C4-2B (cell line): ENCODE results near the gene NDUFA3.

Source experiments
- ZFX ChIP-seq: fragments of 450-650 bp; IDR thresholded peaks from 2 replicates; pipeline ENCODE4 v1.6.1; 2017
- TF ChIP-seq, protein P1 (sequence below): fragments of 450-650 bp; conservative IDR thresholded peaks from 2 replicates; pipeline ENCODE4 v1.5.1; 2017; ENCODE audit warnings: mild to moderate bottlenecking

DNA sequence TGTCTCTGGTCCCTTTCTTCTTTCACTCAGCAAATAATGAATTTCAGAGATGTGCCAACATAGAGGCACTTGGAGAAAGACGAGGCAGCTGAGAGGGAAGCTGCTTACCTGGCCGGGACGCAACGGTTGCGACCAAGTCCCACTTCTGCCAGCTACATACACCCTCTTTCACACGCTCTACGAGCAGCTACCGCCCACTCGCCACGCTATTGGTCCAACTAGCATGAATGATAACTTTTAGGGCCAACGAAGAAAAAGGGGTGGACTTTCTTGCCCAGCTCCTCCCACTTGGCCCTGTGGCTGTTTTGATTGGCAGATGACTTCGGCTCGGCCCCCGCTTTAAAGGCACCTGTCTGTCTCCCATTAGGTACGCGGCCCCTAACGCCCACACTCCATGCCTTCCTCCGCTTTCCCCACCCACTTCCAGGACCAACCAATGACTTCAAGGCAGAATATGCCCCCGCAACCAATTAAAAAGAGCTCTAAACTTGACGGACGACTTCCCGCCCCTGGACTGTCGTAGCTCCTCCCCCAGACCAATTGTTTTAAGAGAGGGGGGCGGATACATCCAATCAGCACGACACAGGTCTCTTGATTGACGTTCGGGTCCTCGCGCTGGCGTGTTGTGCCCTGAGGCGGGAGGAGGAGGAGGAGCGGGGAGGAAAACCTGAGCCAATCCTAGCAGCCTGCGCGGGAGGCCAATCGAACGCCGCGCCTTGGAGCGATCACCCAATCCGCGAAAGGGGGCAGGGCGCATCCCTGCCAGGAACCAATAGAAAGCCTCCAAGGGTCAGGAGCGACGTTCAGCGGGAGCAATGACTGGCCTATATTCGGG is 34.4 kb downstream of the NDUFA3 start:
- TF ChIP-seq, protein P1, sequence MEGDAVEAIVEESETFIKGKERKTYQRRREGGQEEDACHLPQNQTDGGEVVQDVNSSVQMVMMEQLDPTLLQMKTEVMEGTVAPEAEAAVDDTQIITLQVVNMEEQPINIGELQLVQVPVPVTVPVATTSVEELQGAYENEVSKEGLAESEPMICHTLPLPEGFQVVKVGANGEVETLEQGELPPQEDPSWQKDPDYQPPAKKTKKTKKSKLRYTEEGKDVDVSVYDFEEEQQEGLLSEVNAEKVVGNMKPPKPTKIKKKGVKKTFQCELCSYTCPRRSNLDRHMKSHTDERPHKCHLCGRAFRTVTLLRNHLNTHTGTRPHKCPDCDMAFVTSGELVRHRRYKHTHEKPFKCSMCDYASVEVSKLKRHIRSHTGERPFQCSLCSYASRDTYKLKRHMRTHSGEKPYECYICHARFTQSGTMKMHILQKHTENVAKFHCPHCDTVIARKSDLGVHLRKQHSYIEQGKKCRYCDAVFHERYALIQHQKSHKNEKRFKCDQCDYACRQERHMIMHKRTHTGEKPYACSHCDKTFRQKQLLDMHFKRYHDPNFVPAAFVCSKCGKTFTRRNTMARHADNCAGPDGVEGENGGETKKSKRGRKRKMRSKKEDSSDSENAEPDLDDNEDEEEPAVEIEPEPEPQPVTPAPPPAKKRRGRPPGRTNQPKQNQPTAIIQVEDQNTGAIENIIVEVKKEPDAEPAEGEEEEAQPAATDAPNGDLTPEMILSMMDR, result no peak
- TF ChIP-seq ZFX, result no peak
